GM04503 (cell line): ENCODE measurements around the gene TRIM34.
"Not testable (repeated sequence)": the region's sequence is repeated elsewhere in the genome, so short reads cannot be mapped to it uniquely, and the experiment has no call there.

Experiments used
- DNase-seq: peaks from one replicate; pipeline ENCODE4 v3.0.0-alpha.2; 2012; ENCODE audit warnings: low read depth

The TRIM34 gene

GRCh38 chr11:5624489-5625279 lies at the start of gene TRIM34:
TRIM34 (plus strand) TSS chr11:5625001; CDS start chr11:5632332, 7,331 bp downstream.
- DNase-seq, result no peak

DNA sequence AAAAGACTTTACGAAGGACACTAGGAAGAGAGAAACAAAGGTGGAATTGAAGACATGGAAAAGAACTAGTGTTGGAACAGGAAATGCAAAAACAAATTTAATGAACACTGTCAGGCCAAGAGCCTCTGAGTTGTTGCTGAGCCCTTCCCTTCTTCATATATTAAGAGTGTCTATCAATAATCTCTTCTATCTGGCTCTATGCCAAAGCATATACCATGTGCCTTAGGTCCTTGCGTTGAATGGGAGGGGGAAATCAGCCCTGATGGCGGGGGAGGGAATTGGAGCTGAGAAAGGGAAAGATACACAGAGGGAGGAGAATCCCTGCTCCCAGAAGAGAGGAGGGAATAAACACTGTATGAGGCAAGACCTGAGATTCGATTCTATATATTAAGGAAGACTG lies 49.6 kb upstream of the TRIM34 start:
- no peak for DNase-seq

- DNase-seq, result no peak
These were observed 47.7 kb upstream of the TRIM34 start for GRCh38 chr11:5577101-5577500.

DNA sequence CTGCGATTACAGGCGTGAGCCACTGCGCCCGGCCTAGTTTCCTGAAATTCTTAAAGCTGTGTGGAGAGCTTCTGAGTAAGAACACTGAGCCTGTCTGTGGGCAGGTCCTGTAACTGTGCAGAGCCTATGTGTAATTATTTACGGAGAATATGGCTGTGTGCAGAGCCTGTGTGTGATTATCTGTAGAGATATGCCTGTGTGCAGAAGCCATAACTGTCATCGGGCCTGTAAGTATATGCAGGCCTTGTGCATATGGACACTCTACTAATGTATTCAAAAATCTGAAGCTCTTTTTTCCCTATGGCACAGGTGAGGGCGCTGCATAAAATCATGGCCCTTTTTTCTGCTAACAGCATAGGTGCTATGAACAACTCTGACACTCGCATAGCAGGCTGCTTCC lies 44.2 kb upstream of the TRIM34 start, which contains the start of gene OR52B6:
Gene OR52B6 (plus strand): TSS at position 301 of the 400 bp plus-strand sequence. CDS start 0 bp downstream, at position 301.
- DNase-seq, result no peak

DNA sequence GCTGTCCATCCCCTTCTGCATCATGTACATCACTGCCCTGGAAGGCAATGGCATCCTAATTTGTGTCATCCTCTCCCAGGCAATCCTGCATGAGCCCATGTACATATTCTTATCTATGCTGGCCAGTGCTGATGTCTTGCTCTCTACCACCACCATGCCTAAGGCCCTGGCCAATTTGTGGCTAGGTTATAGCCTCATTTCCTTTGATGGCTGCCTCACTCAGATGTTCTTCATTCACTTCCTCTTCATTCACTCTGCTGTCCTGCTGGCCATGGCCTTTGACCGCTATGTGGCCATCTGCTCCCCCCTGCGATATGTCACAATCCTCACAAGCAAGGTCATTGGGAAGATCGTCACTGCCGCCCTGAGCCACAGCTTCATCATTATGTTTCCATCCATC lies 43.8 kb upstream of the TRIM34 start:
- no peak for DNase-seq

DNA sequence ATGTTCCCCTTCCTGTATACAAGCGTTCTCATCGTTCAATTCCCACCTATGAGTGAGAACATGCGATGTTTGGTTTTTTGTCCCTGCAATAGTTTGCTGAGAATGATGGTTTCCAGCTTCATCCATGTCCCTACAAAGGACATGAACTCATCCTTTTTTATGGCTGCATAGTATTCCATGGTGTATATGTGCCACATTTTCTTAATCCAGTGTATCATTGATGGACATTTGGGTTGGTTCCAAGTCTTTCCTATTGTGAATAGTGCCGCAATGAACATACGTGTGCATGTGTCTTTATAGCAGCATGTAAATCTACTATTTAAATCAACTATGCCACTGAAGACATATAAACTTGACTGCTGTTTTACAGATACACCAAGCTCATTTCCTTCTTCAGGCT lies 40.3 kb upstream of the TRIM34 start:
- DNase-seq, result not testable (repeated sequence)

GRCh38 chr11:5589906-5590305 lies 34.9 kb upstream of the TRIM34 start:
- DNase-seq, result not testable (repeated sequence)

GRCh38 chr11:5591613-5592012 lies 33.2 kb upstream of the TRIM34 start:
- no peak for DNase-seq

GRCh38 chr11:5592615-5593014 lies 32.2 kb upstream of the TRIM34 start:
- no peak for DNase-seq

- DNase-seq, result no peak
These were observed 31.7 kb upstream of the TRIM34 start for GRCh38 chr11:5593146-5593545.

GRCh38 chr11:5596607-5597201 lies 28.1 kb upstream of the TRIM34 start, which contains the start of gene TRIM6:
TRIM6 (plus strand) TSS chr11:5596637; CDS start chr11:5596898, 261 bp downstream.
- no peak for DNase-seq

DNA sequence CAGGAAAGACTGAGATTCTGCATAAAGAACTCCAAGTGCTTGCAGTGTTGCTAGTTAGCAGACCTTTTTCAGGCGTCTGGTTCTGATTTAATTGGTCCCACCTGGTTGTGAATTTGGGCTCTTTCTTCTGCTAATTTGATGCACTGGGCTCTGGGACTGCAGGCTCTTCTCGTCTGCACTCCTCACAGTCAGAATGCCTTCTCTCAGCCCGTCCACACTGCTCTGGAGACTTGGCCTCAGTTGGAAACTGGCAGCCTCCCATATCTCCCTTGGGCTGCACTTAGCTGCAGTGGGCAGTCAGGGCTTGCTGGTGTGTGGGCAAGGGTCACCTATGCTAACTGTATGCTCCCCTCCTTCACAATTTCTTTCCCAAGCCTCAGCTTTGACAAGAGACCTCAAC lies 26.8 kb upstream of the TRIM34 start:
- DNase-seq, result no peak

GRCh38 chr11:5600374-5600851 lies 24.4 kb upstream of the TRIM34 start:
- no peak for DNase-seq

DNA sequence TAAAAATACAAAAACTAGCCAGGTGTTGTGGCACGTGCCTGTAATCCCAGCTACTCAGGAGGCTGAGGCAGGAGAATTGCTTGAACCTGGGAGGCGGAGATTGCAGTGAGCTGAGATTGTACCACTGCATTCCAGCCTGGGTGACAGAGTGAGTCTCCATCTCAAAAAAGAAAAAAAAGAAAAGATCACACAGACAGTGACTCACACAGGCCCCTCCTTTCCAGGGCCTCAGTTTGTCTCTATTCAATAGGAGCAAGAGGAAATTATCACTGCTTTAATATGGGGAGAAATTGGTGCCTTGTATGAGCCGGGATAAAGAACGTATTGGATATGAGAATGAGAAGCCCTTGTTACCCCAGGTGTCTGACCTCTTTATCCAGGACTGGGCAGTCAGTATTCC lies 22.0 kb upstream of the TRIM34 start:
- not testable (repeated sequence) for DNase-seq

DNA sequence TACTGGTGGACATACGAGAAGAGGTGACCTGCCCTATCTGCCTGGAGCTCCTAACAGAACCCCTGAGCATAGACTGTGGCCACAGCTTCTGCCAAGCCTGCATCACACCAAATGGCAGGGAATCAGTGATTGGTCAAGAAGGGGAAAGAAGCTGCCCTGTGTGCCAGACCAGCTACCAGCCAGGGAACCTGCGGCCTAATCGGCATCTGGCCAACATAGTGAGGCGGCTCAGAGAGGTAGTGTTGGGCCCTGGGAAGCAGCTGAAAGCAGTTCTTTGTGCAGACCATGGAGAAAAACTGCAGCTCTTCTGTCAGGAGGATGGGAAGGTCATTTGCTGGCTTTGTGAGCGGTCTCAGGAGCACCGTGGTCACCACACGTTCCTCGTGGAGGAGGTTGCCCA lies 21.5 kb upstream of the TRIM34 start:
- DNase-seq, result no peak

- no peak for DNase-seq
These were observed 19.9 kb upstream of the TRIM34 start for GRCh38 chr11:5604896-5605295.

DNA sequence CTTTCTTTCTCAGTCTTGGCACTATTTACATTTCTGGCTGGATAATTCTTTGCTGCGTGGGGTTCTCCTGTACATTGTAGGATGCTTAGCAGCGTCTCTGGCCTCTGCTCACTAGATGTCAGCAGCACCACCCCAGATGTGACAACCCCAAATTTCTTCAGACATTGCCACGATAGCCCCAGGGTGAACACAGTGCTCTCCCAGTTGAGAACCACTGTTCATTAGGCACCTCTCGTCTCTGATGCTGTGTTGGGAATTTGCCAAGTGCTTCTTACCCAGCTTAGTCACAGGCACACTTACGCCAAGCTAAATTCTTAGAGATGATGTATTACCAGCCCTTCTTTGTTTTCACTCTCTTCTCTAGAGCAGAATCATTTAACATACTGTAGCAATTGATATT lies 19.0 kb upstream of the TRIM34 start:
- no peak for DNase-seq

DNA sequence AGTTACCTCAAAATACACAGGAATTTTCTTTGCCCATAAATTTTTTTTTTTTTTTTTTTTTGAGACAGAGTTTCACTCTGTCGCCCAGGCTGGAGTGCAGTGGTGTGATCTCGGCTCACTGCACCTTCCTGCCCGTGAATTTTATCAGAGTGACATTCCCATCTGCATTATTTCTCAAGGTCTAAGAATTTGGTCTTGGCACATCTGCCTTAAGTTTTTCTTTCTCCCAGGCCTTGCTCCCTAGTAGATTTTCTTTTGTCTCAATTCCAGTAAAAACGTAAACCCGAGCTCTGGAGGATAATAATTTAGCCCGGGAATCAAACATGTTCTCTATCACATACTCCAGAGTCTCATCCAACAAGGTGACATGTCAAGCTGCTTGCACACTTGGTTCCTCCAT lies 16.0 kb upstream of the TRIM34 start:
- no peak for DNase-seq

- no peak for DNase-seq
These were observed 14.4 kb upstream of the TRIM34 start for GRCh38 chr11:5610446-5610845.

DNA sequence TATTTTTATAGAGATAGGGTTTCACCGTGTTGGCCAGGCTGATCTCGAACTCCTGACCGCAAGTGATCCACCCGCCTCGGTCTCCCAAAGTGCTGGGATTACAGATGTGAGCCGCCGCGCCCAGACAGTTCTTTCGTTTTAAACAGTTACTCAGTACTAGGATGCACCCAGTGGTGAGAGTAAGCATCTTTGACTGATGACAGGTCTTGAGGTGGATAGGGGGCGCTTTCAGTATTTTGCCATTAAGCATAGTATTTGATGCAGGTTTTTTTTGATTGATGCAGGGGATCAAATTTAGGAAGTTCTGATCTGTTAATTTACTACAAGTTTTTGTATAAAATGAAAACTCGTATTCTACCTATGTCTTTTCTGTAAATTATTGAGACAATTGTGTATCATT lies 13.2 kb upstream of the TRIM34 start:
- no peak for DNase-seq

GRCh38 chr11:5618807-5619206 lies 6.0 kb upstream of the TRIM34 start:
- peak; percentile 64 for DNase-seq

DNA sequence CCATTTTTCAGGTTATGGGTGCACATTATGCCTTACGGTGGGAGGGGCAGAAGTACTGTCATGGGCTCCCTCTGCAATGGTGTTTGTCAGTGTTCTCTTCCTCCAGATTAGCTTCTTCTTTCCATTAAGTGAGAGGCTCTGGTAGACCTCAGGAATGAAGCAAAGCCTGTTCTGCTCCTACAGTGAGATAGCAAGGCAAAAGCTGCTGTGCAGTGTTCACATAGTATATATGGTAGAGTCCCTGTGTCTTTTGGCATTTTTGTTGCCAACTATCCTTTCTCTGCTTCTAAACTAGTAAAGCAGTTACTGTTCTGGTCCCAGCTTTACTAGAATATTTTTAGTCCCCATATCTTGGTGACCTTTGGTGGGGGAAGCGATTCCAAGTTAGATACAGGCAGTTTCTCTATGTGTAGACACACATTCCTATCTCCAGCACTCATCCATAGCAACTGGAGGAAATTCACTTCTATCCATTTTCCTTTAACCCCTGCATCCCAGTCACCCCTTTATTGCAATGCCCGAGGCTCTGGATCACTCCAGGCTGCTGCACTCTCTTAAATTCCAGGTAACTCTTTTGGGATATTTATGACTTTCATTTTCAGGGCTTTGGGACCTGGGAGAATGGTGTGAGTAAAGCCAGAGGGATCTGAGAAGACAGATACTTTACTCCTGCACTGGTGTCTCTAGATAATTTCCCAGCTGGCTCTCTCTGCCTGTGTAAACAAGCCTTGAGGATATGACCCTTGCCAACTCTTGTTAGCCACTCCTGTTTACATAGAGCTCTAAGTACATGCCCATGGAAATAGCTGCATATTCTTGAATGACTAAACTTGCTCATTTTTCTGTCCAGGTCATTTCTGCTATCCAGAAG lies 3.9 kb upstream of the TRIM34 start:
- DNase-seq, result peak; percentile 68
